Neuronal stem cell (in vitro differentiated cells): Measurements from ENCODE around the gene RBMX.
"Not testable (repeated sequence)": the region's sequence is repeated elsewhere in the genome, so short reads cannot be mapped to it uniquely, and the experiment has no call there.

Experiments used
- DNase-seq: peaks from one replicate; pipeline ENCODE4 v3.0.0-alpha.2; 2013; ENCODE audit warnings: low spot score
- H2AFZ ChIP-seq: one replicate; pipeline ENCODE4 v1.6.1; 2013; ENCODE audit warnings: mild to moderate bottlenecking, low read length, inconsistent platforms
- H2AK5ac ChIP-seq: 2 replicates; pipeline ENCODE4 v1.6.1; 2013; ENCODE audit warnings: low read depth, mild to moderate bottlenecking, inconsistent platforms, low read length, moderate library complexity, mixed read lengths
- H2BK120ac ChIP-seq: 2 replicates; pipeline ENCODE4 v1.6.1; 2013; ENCODE audit warnings: low read depth, mild to moderate bottlenecking, inconsistent platforms, low read length, moderate library complexity, mixed read lengths
- H2BK12ac ChIP-seq: one replicate; pipeline ENCODE4 v1.6.1; 2013; ENCODE audit warnings: low read length, inconsistent platforms
- H2BK15ac ChIP-seq: 2 replicates; pipeline ENCODE4 v1.6.1; 2013; ENCODE audit warnings: mild to moderate bottlenecking, low read length, inconsistent platforms, mixed read lengths
- H2BK5ac ChIP-seq: one replicate; pipeline ENCODE4 v1.6.1; 2013; ENCODE audit warnings: inconsistent platforms, mild to moderate bottlenecking, low read length, moderate library complexity
- H3K14ac ChIP-seq: one replicate; pipeline ENCODE4 v1.6.1; 2013; ENCODE audit warnings: low read length, inconsistent platforms
- H3K18ac ChIP-seq: 2 replicates; pipeline ENCODE4 v1.6.1; 2013; ENCODE audit warnings: low read length, inconsistent platforms
- H3K23ac ChIP-seq: 2 replicates; pipeline ENCODE4 v1.6.1; 2013; ENCODE audit warnings: low read depth, mild to moderate bottlenecking, mixed read lengths, low read length, inconsistent platforms; ENCODE audit not compliant: poor library complexity
- H3K27ac ChIP-seq: replicated peaks from 3 replicates; pipeline ENCODE4 v1.5.1; 2013; ENCODE audit warnings: low read length, inconsistent platforms
- H3K27me3 ChIP-seq, 3 experiments: 2 replicates each; pipeline ENCODE4 v1.6.1; 2013; ENCODE audit warnings: low read length in 3 of 3, mild to moderate bottlenecking in 2 of 3, inconsistent platforms in 1 of 3, low read depth in 1 of 3, mixed read lengths in 1 of 3, moderate library complexity in 1 of 3; ENCODE audit not compliant: control insufficient read depth in 3 of 3, insufficient read depth in 3 of 3
- H3K36me3 ChIP-seq, 2 donors: replicated peaks in 1 of 2; 2 replicates each; pipeline ENCODE4 v1.6.1; 2013; ENCODE audit warnings: low read length in 2 of 2; ENCODE audit not compliant: control insufficient read depth in 2 of 2, insufficient read depth in 2 of 2
- H3K4ac ChIP-seq: 2 replicates; pipeline ENCODE4 v1.6.1; 2013; ENCODE audit warnings: inconsistent platforms, mild to moderate bottlenecking, low read length, moderate library complexity
- H3K4me1 ChIP-seq, 2 donors: 1 replicate in 1 of 2; 2 replicates in 1 of 2; pipeline ENCODE4 v1.6.1; 2013; ENCODE audit warnings: low read length in 2 of 2, low read depth in 1 of 2; ENCODE audit not compliant: control insufficient read depth in 2 of 2, insufficient read depth in 1 of 2
- H3K4me2 ChIP-seq: one replicate; pipeline ENCODE4 v1.6.1; 2013; ENCODE audit warnings: mild to moderate bottlenecking, low read length, inconsistent platforms; ENCODE audit not compliant: insufficient read depth, poor library complexity, severe bottlenecking
- H3K4me3 ChIP-seq, 2 donors: 2 replicates each; pipeline ENCODE4 v1.5.1; 2013; ENCODE audit warnings: low read length in 2 of 2, mild to moderate bottlenecking in 2 of 2, inconsistent platforms in 1 of 2, moderate library complexity in 1 of 2
- H3K79me1 ChIP-seq: one replicate; pipeline ENCODE4 v1.6.1; 2013; ENCODE audit warnings: low read depth, mild to moderate bottlenecking, inconsistent platforms, low read length, moderate library complexity
- H3K9ac ChIP-seq: one replicate; pipeline ENCODE4 v1.6.1; 2013; ENCODE audit warnings: mild to moderate bottlenecking, low read depth, low read length, inconsistent platforms; ENCODE audit not compliant: poor library complexity
- H3K9me3 ChIP-seq, 2 donors: replicated peaks in 1 of 2; 2 replicates each; pipeline versions ENCODE3 to v1.6.1; 2013; ENCODE audit warnings: low read length in 2 of 2, mild to moderate bottlenecking in 2 of 2, inconsistent platforms in 1 of 2, low read depth in 1 of 2, mixed read lengths in 1 of 2, moderate library complexity in 1 of 2; ENCODE audit not compliant: control insufficient read depth in 2 of 2, insufficient read depth in 1 of 2
- H4K8ac ChIP-seq: one replicate; pipeline ENCODE4 v1.6.1; 2013; ENCODE audit warnings: low read depth, mild to moderate bottlenecking, inconsistent platforms, low read length, moderate library complexity
- H4K91ac ChIP-seq: one replicate; pipeline ENCODE4 v1.6.1; 2013; ENCODE audit warnings: low read length, low read depth, mild to moderate bottlenecking, inconsistent platforms; ENCODE audit not compliant: poor library complexity
- WGBS, 2 donors: extraction: QIAGEN DNeasy Blood & Tissue Kit; methylation state at CpG; one replicate each; pipeline ENCODE4 v1.1.7; 2013; ENCODE audit warnings: missing lambda C conversion rate in 2 of 2, mixed read lengths in 1 of 2; ENCODE audit not compliant: insufficient read length in 2 of 2, insufficient replicate concordance in 1 of 2; ENCODE audit errors: extremely low coverage in 2 of 2; 5-methylcytosine and 5-hydroxymethylcytosine counted together

The RBMX gene

DNA sequence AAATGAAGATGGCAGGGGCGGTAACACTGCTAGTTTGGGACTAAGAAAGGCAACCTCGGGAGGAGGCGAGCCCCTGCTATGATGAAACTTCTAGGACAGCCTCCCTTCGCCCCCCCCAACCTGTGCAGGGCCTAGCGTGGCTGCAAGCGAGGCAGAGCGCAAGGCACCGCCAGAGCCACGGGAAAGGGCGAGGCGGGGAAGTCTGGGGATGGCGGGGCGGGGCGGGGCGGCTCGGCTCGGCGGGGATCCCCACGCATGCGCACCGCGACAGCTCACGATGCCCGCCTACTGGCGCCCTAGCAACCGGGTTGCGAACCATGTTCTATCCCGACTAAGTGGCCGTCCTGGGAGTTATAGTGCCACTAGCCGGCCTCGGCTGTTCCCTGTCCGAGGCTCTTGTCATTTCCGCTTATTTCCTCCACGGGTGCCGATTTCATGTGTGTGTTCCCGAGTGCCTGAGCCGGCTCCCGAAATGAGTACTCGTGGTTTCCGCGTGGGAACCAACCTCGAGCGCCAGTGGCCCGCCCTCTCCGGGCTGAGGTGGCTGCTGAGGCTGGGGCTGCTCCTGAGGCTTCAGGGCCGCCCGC, 28.7 kb upstream of the RBMX start:
- WGBS, 2 donors, result no CpG with 5 or more reads among the region's 47 CpGs
- Histone ChIP-seq H3K9ac (peak overlapping the region; percentile 78), H2BK120ac (no peak overlapping the region), H2BK15ac (peak overlapping the region; percentile 37), H3K4ac (no peak overlapping the region), H2BK12ac (no peak overlapping the region), H3K9me3 (no peaks in the 10 kb centered on the region), H3K4me2 (peak overlapping the region; percentile 62), H2AK5ac (no peak overlapping the region), H2AFZ (peak overlapping the region; percentile 95), H3K27ac (peak overlapping the region; percentile 91), H3K23ac (peak overlapping the region; percentile 31), H3K4me1 (peaks cover 0 to 2% of the 10 kb centered on the region in 2 donors), H4K91ac (no peak overlapping the region), H3K27me3 (no peaks in the 10 kb centered on the region), H3K18ac (peak overlapping the region; percentile 94), H4K8ac (no peak overlapping the region), H2BK5ac (no peak overlapping the region), H3K36me3 (no peaks in the 10 kb centered on the region), H3K4me3 (peak overlapping the region; percentile 79 to 89), H3K79me1 (no peaks in the 10 kb centered on the region), H3K14ac (peak overlapping the region; percentile 38)
- peak; percentile 61 for DNase-seq

DNA sequence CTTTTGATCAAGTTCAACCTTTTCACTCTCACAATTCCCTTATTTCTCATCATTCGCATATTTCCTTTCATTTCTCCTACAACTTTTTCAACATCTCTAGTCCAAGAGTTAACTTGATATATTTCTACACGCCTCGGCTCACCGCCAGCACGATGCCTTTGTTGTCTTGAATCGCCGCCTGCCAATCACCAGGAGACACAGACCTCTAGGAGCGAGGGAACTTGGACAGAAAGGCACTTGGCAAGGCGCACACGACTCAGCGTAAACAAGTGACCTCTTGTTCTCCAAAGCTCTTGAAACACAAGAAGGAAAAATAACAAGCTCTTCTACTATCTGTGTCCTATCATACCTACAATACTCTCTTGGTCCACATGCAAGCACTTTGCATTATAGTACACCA, 27.1 kb upstream of the RBMX start:
- Histone ChIP-seq H3K27me3 (no peaks in the 10 kb centered on the region), H3K4me2 (no peak overlapping the region), H2AK5ac (no peak overlapping the region), H2BK120ac (no peak overlapping the region), H2BK12ac (no peak overlapping the region), H3K4ac (no peak overlapping the region), H2BK15ac (no peak overlapping the region), H3K14ac (no peak overlapping the region), H3K27ac (no peak overlapping the region), H4K8ac (no peak overlapping the region), H3K9ac (no peak overlapping the region), H3K23ac (no peak overlapping the region), H3K4me1 (peaks cover 0 to 2% of the 10 kb centered on the region in 2 donors), H4K91ac (no peak overlapping the region), H3K18ac (no peak overlapping the region), H2AFZ (peak overlapping the region; percentile 47), H3K36me3 (no peaks in the 10 kb centered on the region), H3K9me3 (no peaks in the 10 kb centered on the region), H3K4me3 (no peak overlapping the region), H2BK5ac (no peak overlapping the region), H3K79me1 (no peaks in the 10 kb centered on the region)
- no peak for DNase-seq
- WGBS, 2 donors, result 100% methylated on average over 1 to 2 of the region's 11 CpGs

DNA sequence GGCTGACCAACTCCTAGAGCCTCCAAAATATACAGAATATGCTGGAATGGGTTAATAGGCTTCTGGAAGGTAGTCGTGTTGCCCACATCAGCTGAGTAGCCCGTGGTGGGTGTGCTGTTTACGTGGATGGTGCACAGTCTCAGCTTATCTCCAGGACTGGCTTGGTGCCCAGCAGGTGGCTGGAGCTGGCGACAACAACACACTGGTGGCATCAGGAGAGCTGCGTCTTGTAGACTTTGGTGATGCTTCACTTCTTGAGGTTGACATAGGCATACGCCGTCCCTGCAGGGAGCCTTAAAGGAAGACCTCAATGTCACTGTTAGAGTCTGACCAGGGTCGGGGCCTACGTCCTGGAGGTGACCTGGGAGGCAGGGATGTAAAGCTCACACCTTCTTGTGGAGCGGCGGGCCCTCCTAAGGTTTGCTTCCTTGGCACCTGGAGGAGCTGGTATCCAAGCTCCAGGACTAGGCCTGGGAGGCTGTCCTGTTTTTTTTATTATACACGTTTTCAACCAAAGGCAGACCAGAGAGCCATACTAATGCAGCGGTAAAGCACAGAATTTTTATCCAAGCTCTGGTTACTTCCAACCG, 26.5 kb upstream of the RBMX start:
- no peak overlapping the region for H3K9ac ChIP-seq
- H2BK120ac ChIP-seq, result no peak overlapping the region
- no peaks in the 10 kb centered on the region for H3K79me1 ChIP-seq
- H3K4me2 ChIP-seq, result no peak overlapping the region
- peak overlapping the region; percentile 47 for H2AFZ ChIP-seq
- WGBS, 2 donors, result no CpG with 5 or more reads among the region's 14 CpGs
- no peak overlapping the region for H3K14ac ChIP-seq
- H4K8ac ChIP-seq, result no peak overlapping the region
- H2BK12ac ChIP-seq, result no peak overlapping the region
- no peak overlapping the region for H2AK5ac ChIP-seq
- H3K36me3 ChIP-seq, result no peaks in the 10 kb centered on the region
- no peak overlapping the region for H3K4ac ChIP-seq
- no peak overlapping the region for H3K18ac ChIP-seq
- H3K9me3 ChIP-seq, result no peaks in the 10 kb centered on the region
- DNase-seq, result no peak
- no peak overlapping the region for H3K27ac ChIP-seq
- no peak overlapping the region for H3K4me3 ChIP-seq
- H2BK5ac ChIP-seq, result no peak overlapping the region
- peaks cover 0 to 2% of the 10 kb centered on the region in 2 donors for H3K4me1 ChIP-seq
- H4K91ac ChIP-seq, result no peak overlapping the region
- H3K27me3 ChIP-seq, result no peaks in the 10 kb centered on the region
- H3K23ac ChIP-seq, result no peak overlapping the region
- peak overlapping the region; percentile 16 for H2BK15ac ChIP-seq

DNA sequence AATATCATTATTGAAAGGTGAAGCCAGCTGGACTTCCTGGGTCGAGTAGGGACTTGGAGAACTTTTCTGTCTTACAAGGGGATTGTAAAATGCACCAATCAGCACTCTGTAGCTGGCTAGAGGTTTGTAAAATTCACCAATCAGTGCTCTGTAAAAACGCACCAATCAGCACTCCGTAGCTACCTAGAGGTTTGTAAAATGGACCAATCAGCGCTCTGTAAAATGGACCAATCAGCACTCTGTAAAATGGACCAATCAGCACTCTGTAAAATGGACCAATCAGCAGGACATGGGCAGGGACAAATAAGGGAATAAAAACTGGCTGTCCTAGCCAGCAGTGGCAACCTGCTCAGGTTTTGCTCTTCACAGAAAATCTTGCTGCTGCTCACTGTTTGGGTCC, 23.5 kb upstream of the RBMX start:
- H3K27ac ChIP-seq, H2BK12ac ChIP-seq, H4K8ac ChIP-seq, DNase-seq, H3K4me2 ChIP-seq, H3K9ac ChIP-seq, H2AK5ac ChIP-seq, H2BK120ac ChIP-seq, H2BK15ac ChIP-seq, H3K4me3 ChIP-seq, H3K9me3 ChIP-seq, H3K79me1 ChIP-seq, H3K23ac ChIP-seq, H2AFZ ChIP-seq, H3K36me3 ChIP-seq, H3K14ac ChIP-seq, H3K4me1 ChIP-seq, H3K27me3 ChIP-seq, H3K4ac ChIP-seq, H3K18ac ChIP-seq, H4K91ac ChIP-seq, H2BK5ac ChIP-seq: not testable (repeated sequence)
- WGBS, 2 donors, result no CpG with 5 or more reads among the region's 4 CpGs
